GM19238 (cell line): ENCODE measurements around the gene RBMS3.
"Not testable (repeated sequence)": the region's sequence is repeated elsewhere in the genome, so short reads cannot be mapped to it uniquely, and the experiment has no call there.

Experiments
- DNase-seq: peaks from one replicate; pipeline ENCODE4 v3.0.0; 2011; ENCODE audit warnings: low spot score; ENCODE audit not compliant: insufficient read length

Gene RBMS3

DNA sequence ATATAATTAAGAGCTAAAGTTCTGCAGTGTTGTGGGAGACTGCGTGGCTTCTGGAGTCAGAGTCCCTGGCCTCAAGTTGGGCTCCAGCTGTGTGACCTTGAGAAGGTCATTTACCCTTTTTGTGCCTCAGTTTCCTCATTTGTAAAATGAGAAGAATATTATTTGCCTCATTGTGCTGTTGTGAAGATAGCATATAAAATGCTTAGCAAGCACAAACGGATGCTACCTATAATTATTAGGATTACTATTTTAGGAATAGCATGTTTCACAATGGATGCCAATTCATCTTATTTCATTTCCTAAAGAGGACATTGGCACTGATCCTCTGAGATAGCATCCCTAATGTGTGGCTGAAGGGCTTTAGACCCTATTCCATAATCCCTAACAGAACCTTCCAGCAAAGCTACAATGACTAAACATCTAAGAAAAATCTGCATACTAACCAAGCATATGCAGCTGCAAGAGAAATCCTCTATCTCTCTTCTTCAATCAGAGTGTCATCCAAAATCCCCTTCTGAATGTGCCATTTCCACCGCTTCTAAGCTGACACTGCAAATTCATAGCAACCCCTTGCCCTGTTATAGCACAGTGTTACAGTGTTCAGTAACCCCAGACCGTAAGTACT, 148.3 kb downstream of the RBMS3 start:
- no peak for DNase-seq

- DNase-seq = no peak
Measured at GRCh38 chr3:29430558-29430971, 149.7 kb downstream of the RBMS3 start.

GRCh38 chr3:29436612-29437323, 155.9 kb downstream of the RBMS3 start:
- no peak for DNase-seq

- DNase-seq = no peak
Measured at GRCh38 chr3:29438580-29438979, 157.7 kb downstream of the RBMS3 start.

GRCh38 chr3:29440413-29441305, 159.8 kb downstream of the RBMS3 start:
- DNase-seq = no peak

DNA sequence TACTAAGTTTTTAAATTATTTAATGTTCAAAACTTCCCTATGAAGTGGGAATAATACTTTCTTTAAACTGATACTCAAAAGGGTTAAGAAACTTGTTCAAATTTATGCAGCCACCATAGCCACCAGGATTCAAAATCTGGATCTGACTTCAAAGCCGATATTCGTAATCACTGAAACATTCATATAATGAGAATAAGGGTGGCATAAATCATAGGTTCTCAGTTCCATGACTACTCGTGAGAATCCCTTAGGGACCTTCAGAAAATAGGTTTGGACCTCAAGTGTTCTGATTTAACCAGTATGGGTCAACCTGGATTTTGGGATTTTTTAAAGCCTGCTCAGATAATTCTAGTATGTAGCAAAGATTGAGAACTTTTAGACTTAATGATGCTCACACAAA, 160.6 kb downstream of the RBMS3 start:
- no peak for DNase-seq

GRCh38 chr3:29447946-29448627, 167.2 kb downstream of the RBMS3 start:
- no peak for DNase-seq

- no peak for DNase-seq
Measured at GRCh38 chr3:29451920-29452319, 171.0 kb downstream of the RBMS3 start.

DNA sequence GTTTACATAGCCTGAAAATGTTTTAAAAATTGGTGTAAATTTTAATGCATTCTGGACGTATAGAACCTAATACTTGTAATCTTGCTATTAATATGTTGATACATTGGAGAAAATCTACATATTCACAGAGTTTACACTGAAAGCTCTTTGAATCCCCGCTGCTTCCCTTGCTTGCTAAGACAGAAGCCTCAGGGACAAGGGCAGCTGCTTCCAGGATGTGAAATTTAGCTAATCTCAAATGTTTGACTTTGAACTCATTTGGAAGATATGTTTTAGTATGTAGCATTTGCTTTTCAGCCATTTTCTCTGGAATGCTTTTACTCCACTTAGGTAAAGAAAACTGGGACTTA, 172.0 kb downstream of the RBMS3 start:
- no peak for DNase-seq

GRCh38 chr3:29453284-29454001, 172.6 kb downstream of the RBMS3 start:
- DNase-seq = no peak

DNA sequence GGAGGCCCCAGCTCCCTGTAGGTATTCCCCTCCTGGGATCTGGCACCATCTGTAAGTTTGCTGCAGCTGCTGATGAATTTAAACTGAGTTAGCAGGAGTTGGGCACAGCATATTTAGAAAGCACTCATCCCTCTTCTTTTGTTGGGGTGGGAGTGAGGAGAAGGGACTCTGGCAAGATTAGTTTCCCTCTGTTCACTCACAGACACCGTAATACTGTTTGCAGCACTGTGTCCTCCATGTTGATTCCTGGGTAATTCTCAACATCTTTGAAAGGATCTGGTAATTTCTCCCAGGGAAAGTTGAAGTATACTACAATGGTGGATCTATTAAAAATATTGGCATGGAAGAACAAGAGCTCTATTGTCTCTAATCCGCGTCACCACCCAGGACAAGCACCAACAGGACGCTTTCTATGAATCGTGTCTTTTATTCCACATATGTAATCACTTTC, 173.3 kb downstream of the RBMS3 start:
- DNase-seq = no peak

GRCh38 chr3:29456901-29457300, 176.0 kb downstream of the RBMS3 start:
- no peak for DNase-seq

DNA sequence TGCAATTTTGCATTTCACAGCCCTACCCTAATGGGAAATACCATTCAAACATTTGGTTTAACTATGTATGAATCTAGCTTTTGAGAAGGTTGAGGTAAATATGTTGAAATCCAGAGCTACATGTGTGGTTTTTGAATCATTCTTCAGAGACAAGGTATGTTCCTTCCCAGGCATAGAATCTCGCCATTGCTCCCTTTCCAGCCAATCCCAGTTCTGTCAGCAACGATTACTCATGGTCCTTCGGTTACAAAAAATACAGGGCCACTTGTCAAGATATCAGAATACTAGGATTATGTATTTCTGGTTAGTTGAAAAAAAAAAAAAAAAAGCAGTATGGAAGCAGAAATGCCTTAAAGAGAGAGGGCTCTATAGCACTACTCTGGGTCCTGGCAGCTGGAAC, 182.4 kb downstream of the RBMS3 start:
- DNase-seq = no peak

DNA sequence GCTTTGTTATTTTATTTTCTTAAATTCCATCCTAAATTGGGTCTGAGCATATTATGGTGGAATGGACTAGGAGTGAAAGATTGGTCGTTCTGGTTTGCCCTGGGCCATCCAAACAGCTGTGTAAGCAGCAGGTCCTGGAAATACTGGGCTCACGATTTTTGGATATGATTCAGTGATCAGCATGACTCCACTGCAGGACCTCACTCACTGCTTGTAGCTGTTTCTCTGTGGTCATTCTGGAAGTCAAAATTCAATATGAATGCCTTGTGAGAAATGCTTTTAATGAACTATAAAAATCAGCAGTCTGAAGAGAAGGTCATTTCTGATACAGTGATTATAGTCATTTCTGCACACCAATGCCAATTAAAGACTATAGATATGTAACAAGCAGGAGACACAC, 185.0 kb downstream of the RBMS3 start:
- DNase-seq = no peak

GRCh38 chr3:29466442-29466841, 185.6 kb downstream of the RBMS3 start:
- DNase-seq = no peak

DNA sequence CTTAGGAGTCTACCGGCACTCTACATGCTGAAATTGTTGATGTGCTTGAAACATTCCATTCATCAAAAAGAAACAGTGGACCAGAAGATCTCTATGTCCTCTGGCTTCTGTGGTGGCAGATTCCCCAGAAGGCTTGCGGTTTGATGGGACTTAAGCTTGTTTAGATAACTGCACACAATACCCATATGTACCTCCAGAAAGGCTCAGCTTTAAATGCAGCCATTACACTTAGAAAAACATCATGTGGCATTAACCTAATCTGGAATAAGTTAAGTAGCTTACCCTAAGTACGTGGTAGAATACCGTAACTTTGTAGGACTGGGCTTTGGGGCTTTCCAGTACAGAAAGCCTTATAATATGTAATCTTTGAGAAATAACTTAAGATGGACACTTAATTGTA, 187.3 kb downstream of the RBMS3 start:
- no peak for DNase-seq

DNA sequence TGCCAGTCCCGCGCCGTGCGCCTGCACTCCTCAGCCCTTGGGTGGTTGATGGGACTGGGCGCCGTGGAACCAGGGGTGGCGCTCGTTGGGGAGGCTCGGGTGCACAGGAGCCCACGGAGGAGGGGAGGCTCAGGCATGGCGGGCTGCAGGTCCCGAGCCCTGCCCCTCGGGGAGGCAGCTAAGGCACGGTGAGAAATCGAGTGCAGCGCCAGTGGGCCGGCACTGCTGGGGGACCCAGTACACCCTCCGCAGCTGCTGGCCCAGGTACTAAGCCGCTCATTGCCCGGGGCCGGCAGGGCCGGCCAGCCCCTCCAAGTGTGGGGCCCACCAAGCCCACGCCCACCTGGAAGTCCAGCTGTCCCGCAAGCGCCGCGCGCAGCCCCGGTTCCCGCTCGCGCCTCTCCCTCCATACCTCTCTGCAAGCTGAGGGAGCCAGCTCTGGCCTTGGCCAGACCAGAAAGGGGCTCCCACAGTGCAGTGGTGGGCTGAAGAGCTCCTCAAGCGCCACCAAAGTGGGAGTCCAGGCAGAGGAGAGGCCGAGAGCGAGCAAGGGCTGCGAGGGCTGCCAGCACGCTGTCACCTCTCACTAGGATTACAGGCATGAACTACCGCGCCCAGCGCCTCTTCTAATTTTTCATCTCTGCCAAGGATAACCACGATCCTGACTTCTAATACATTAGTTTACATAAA, 192.8 kb downstream of the RBMS3 start:
- DNase-seq = not testable (repeated sequence)

GRCh38 chr3:29475305-29475840, 194.5 kb downstream of the RBMS3 start:
- no peak for DNase-seq

- no peak for DNase-seq
Measured at GRCh38 chr3:29475854-29476253, 195.0 kb downstream of the RBMS3 start.

- no peak for DNase-seq
Measured at GRCh38 chr3:29478611-29479010, 197.7 kb downstream of the RBMS3 start.
